ENCODE measurements around the gene CHKA. TPM values are rescaled to one million over a fixed set of nuclear protein-coding genes. Genes with fewer than 3 reads are reported as not detected.

CHKA gene
- total RNA-seq, 1 experiment from 2014 or later, result 136 TPM

DNA sequence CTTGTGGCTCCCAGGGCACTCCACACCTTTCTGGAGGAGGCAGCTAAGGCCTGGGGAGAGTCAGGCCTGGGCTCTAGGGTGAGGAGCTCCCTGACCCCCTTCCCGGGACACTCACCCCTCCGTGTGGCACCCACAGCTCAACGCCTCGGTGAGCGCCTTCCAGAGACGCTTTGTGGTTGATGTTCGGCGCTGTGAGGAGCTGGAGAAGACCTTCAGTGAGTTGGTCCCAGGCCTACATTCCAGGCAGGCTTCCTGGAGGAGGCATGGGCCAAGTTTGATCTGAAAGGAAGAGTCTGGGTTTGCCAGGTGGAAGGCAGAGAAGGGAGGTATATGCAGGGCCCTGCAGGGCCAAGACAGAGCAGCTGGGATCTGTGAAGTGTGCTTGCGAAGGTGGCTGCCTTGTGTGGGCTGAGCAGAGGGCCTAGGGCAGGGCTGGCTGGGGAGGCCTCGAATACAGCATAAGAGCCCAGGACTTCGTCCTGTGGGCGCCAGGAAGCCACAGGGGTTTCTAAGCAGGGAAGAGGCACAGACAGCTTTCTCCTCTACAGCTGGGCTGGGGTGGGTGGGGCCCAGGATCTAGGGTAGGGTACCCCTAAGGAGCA, 79.5 kb downstream of the CHKA start:
- H3K9me3 ChIP-seq (ENCODE audit: control insufficient read depth, insufficient read depth, low read depth, low read length), result no peaks in the 10 kb centered on the region
- H3K4me3 ChIP-seq (ENCODE audit: low read depth in 2 of 2, low read length in 2 of 2), result no peak overlapping the region
- BruUV-seq (replicated peaks), result no TSS peak
- no peak overlapping the region; the same call in 1 of the 2 replicates for H3K27ac ChIP-seq (ENCODE audit: low read length)
- intact Hi-C loops (cut with micrococcal nuclease; ENCODE audit: unreplicated experiment), result no loop called here
- TF ChIP-seq, protein P1, sequence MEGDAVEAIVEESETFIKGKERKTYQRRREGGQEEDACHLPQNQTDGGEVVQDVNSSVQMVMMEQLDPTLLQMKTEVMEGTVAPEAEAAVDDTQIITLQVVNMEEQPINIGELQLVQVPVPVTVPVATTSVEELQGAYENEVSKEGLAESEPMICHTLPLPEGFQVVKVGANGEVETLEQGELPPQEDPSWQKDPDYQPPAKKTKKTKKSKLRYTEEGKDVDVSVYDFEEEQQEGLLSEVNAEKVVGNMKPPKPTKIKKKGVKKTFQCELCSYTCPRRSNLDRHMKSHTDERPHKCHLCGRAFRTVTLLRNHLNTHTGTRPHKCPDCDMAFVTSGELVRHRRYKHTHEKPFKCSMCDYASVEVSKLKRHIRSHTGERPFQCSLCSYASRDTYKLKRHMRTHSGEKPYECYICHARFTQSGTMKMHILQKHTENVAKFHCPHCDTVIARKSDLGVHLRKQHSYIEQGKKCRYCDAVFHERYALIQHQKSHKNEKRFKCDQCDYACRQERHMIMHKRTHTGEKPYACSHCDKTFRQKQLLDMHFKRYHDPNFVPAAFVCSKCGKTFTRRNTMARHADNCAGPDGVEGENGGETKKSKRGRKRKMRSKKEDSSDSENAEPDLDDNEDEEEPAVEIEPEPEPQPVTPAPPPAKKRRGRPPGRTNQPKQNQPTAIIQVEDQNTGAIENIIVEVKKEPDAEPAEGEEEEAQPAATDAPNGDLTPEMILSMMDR (IDR thresholded peaks at IDR 0.05), result no peak
- no peak for TF ChIP-seq SIN3A (IDR thresholded peaks at IDR 0.05; ENCODE audit: borderline replicate concordance, insufficient read depth, low read depth, low read length)
- H3K36me3 ChIP-seq (ENCODE audit: control insufficient read depth, insufficient read depth, low read length), result peaks cover 2% of the 10 kb centered on the region; the same call in 1 of the 2 replicates
- POLR2A ChIA-PET, result no interaction called here
- in situ Hi-C loops (cut with HindIII; ENCODE audit: low pct_unique_long_range_greater_than_20kb, low sequenced_read_pairs), result no loop called here
- DNase-seq (ENCODE audit: low read depth, low spot score) (no peak), ATAC-seq (no peak)
- peaks cover 33% of the 10 kb centered on the region for H3K4me1 ChIP-seq (ENCODE audit: control insufficient read depth, insufficient read depth, low read length)
- H3K27me3 ChIP-seq (ENCODE audit: control insufficient read depth, insufficient read depth, low read length), result no peaks in the 10 kb centered on the region
- CTCF ChIA-PET, result no interaction called here

DNA sequence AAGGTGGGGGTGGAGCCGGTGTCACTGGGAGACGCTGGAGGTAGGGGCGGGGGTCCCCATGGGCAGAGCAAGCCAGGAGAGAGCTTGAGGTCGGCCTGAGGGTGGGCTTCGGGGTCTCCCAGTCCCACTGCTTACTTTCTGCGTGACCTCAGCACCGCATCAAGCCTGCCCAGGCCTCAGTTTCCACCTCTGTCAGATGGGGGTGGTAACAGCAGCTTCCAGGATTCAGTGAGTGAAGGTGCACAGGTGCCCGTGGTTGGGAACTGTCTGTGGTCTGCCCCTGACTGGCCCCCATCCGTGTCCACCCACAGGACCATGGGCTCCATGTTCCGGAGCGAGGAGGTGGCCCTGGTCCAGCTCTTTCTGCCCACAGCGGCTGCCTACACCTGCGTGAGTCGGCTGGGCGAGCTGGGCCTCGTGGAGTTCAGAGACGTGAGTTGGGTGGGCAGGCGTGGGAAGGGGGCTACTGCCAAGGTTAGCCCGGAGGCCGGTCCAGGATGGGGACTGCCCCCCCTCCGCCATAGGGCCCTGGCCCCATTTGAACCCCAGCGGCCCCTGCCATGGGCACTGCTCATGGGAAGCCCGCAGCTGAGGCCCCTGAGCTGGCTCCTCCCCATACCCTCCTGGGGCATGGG, 80.1 kb downstream of the CHKA start:
- H3K9me3 ChIP-seq (ENCODE audit: control insufficient read depth, insufficient read depth, low read depth, low read length), result no peaks in the 10 kb centered on the region
- peaks cover 2% of the 10 kb centered on the region; the same call in 1 of the 2 replicates for H3K36me3 ChIP-seq (ENCODE audit: control insufficient read depth, insufficient read depth, low read length)
- POLR2A ChIA-PET, result no interaction called here
- intact Hi-C loops (cut with micrococcal nuclease; ENCODE audit: unreplicated experiment), result no loop called here
- no peak for DNase-seq (ENCODE audit: low read depth, low spot score)
- TF ChIP-seq SIN3A (IDR thresholded peaks at IDR 0.05; ENCODE audit: borderline replicate concordance, insufficient read depth, low read depth, low read length), result no peak
- H3K27me3 ChIP-seq (ENCODE audit: control insufficient read depth, insufficient read depth, low read length), result no peaks in the 10 kb centered on the region
- H3K4me3 ChIP-seq (ENCODE audit: low read depth in 2 of 2, low read length in 2 of 2), result peak overlapping the region; percentile 72 to 92
- peak overlapping the region; percentile 94 for H3K27ac ChIP-seq (ENCODE audit: low read length)
- CTCF ChIA-PET, result no interaction called here
- ATAC-seq, result no peak
- no TSS peak for BruUV-seq (replicated peaks)
- in situ Hi-C loops (cut with HindIII; ENCODE audit: low pct_unique_long_range_greater_than_20kb, low sequenced_read_pairs), result no loop called here
- peaks cover 33% of the 10 kb centered on the region for H3K4me1 ChIP-seq (ENCODE audit: control insufficient read depth, insufficient read depth, low read length)

DNA sequence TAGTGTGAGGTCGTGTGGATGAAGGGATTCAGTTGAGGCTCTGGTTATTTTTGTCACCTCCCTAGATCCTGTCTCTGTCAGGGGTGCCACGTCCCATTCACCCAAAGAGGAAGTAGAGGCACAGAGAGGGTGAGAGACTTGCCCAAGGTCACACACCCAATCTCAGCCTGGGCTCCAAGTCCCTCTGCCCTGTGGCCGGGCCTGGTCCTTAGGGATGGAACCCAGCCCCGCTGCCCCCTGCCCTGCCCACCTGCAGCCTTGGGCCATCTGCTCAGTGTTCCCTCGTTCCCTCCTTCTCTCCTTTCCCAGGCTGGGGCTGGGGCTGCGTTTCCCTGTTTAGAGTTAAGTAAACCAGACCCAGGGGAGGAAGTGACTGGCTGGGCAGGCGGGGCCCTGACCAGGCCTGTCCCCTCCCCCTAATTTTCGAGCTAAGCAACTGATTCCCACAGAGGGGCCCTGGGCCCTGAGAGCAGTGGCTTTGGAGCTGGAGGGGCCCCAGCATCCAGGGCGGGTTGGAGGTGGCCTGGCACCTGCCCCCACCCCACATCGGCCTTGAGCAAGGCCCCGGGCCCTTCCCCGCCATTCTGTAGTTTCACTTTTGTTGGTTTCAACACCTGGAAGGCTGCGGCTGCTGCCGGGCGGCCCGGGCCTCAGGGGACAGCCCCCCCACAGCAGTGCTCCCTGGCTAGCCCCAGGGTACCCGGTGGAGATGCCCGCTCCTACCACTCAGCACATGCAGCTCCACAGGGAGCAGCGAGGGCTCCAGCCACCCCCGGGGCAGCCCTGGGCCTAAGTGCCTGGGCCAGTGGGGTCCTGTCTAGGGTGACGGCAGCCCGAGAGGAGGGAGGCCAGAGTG, 80.9 kb downstream of the CHKA start:
- peaks cover 33% of the 10 kb centered on the region for H3K4me1 ChIP-seq (ENCODE audit: control insufficient read depth, insufficient read depth, low read length)
- peak overlapping the region; percentile 94 for H3K27ac ChIP-seq (ENCODE audit: low read length)
- TF ChIP-seq SIN3A (IDR thresholded peaks at IDR 0.05; ENCODE audit: borderline replicate concordance, insufficient read depth, low read depth, low read length) (no peak), TCF7L2 (IDR thresholded peaks at IDR 0.05; ENCODE audit: low read depth, low read length) (no peak), POLR2AphosphoS5 (IDR thresholded peaks at IDR 0.05; ENCODE audit: low read depth, low read length) (no peak)
- TF ChIP-seq, protein P1 (IDR thresholded peaks at IDR 0.05), result no peak
- TF ChIP-seq, protein P2, sequence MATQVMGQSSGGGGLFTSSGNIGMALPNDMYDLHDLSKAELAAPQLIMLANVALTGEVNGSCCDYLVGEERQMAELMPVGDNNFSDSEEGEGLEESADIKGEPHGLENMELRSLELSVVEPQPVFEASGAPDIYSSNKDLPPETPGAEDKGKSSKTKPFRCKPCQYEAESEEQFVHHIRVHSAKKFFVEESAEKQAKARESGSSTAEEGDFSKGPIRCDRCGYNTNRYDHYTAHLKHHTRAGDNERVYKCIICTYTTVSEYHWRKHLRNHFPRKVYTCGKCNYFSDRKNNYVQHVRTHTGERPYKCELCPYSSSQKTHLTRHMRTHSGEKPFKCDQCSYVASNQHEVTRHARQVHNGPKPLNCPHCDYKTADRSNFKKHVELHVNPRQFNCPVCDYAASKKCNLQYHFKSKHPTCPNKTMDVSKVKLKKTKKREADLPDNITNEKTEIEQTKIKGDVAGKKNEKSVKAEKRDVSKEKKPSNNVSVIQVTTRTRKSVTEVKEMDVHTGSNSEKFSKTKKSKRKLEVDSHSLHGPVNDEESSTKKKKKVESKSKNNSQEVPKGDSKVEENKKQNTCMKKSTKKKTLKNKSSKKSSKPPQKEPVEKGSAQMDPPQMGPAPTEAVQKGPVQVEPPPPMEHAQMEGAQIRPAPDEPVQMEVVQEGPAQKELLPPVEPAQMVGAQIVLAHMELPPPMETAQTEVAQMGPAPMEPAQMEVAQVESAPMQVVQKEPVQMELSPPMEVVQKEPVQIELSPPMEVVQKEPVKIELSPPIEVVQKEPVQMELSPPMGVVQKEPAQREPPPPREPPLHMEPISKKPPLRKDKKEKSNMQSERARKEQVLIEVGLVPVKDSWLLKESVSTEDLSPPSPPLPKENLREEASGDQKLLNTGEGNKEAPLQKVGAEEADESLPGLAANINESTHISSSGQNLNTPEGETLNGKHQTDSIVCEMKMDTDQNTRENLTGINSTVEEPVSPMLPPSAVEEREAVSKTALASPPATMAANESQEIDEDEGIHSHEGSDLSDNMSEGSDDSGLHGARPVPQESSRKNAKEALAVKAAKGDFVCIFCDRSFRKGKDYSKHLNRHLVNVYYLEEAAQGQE (IDR thresholded peaks at IDR 0.05; ENCODE audit: insufficient read depth in 1 of 2, low read depth in 2 of 2, low read length in 1 of 2), result no peak
- intact Hi-C loops (cut with micrococcal nuclease; ENCODE audit: unreplicated experiment) (no loop called here), in situ Hi-C loops (cut with HindIII; ENCODE audit: low pct_unique_long_range_greater_than_20kb, low sequenced_read_pairs) (no loop called here)
- H3K9me3 ChIP-seq (ENCODE audit: control insufficient read depth, insufficient read depth, low read depth, low read length), result no peaks in the 10 kb centered on the region
- ChIA-PET CTCF (no interaction called here), POLR2A (interaction anchor here (0.6 kb wide), 1 partner anchor 79 kb away, joined by 3 read pairs; no protein-coding TSS in a partner anchor)
- no peaks in the 10 kb centered on the region for H3K27me3 ChIP-seq (ENCODE audit: control insufficient read depth, insufficient read depth, low read length)
- H3K4me3 ChIP-seq (ENCODE audit: low read depth in 2 of 2, low read length in 2 of 2), result peak overlapping the region; percentile 72 to 92
- BruUV-seq (replicated peaks), result no TSS peak
- H3K36me3 ChIP-seq (ENCODE audit: control insufficient read depth, insufficient read depth, low read length), result peaks cover 2% of the 10 kb centered on the region; the same call in 1 of the 2 replicates
- no peak for DNase-seq (ENCODE audit: low read depth, low spot score)
- peak; percentile 47 for ATAC-seq

Data from Panc1 (cell line).